Measurements from ENCODE around the gene ASPN.

DNA sequence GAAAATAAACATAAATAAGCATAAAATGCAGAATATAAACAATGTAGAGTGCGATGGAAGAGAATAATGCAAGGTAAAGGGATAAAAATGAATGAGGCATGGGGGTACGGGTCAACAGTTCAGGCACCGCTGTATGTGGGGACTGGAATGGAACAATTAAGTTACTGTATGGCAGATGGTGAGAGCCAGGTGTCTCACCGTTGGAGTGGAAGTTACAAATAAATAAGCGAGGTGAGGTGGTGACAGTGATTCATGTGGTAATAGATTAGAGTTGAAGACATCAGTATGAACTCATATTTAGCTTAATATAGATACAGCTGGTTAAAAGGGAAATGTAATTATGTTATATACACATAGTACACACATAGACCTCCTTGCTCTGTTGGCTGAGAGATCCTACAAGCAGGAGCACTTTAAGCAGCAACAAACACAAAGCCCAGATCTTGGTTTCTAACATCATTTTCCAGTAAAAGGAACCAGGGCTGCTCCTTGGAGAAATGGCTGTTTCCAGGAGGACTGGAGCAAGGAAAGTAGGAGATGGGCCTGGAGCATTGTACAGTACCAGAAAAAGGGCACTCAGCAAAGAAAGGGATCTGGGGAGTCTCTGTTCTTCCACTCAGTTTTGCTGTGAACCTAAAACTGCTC, 55.7 kb downstream of the ASPN start:
- TF ChIP-seq, protein P1, sequence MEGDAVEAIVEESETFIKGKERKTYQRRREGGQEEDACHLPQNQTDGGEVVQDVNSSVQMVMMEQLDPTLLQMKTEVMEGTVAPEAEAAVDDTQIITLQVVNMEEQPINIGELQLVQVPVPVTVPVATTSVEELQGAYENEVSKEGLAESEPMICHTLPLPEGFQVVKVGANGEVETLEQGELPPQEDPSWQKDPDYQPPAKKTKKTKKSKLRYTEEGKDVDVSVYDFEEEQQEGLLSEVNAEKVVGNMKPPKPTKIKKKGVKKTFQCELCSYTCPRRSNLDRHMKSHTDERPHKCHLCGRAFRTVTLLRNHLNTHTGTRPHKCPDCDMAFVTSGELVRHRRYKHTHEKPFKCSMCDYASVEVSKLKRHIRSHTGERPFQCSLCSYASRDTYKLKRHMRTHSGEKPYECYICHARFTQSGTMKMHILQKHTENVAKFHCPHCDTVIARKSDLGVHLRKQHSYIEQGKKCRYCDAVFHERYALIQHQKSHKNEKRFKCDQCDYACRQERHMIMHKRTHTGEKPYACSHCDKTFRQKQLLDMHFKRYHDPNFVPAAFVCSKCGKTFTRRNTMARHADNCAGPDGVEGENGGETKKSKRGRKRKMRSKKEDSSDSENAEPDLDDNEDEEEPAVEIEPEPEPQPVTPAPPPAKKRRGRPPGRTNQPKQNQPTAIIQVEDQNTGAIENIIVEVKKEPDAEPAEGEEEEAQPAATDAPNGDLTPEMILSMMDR (IDR thresholded peaks at IDR 0.05 in 2 of 3, conservative IDR thresholded peaks at IDR 0.05 in 1 of 3; ENCODE audit: insufficient read depth in 2 of 3, low read depth in 1 of 3, low read length in 3 of 3) = no peak
- TF ChIP-seq, protein P2, sequence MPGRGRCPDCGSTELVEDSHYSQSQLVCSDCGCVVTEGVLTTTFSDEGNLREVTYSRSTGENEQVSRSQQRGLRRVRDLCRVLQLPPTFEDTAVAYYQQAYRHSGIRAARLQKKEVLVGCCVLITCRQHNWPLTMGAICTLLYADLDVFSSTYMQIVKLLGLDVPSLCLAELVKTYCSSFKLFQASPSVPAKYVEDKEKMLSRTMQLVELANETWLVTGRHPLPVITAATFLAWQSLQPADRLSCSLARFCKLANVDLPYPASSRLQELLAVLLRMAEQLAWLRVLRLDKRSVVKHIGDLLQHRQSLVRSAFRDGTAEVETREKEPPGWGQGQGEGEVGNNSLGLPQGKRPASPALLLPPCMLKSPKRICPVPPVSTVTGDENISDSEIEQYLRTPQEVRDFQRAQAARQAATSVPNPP (IDR thresholded peaks at IDR 0.05; ENCODE audit: borderline replicate concordance, insufficient read depth, insufficient read length) = no peak
- TF ChIP-seq, protein P3, sequence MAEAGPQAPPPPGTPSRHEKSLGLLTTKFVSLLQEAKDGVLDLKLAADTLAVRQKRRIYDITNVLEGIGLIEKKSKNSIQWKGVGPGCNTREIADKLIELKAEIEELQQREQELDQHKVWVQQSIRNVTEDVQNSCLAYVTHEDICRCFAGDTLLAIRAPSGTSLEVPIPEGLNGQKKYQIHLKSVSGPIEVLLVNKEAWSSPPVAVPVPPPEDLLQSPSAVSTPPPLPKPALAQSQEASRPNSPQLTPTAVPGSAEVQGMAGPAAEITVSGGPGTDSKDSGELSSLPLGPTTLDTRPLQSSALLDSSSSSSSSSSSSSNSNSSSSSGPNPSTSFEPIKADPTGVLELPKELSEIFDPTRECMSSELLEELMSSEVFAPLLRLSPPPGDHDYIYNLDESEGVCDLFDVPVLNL (CRISPR knock-in tag; IDR thresholded peaks at IDR 0.05; ENCODE audit: low read depth) = no peak
- TF ChIP-seq SMARCC2 (IDR thresholded peaks at IDR 0.05; ENCODE audit: low read depth) (no peak), EHMT2 (IDR thresholded peaks at IDR 0.05) (no peak), TCF7 (IDR thresholded peaks at IDR 0.05; ENCODE audit: borderline replicate concordance) (no peak)

Data from K562 (cell line).